Measurements from ENCODE around the gene SYTL1. TPM values are rescaled to one million over a fixed set of nuclear protein-coding genes. Genes with fewer than 3 reads are reported as not detected.

The SYTL1 gene
- total RNA-seq, 1 experiment from 2014 or later, result 81.8 TPM

GRCh38 chr1:27400963-27401341 is 59.1 kb downstream of the SYTL1 start:
- intact Hi-C loops (cut with micrococcal nuclease), result no loop called here
- H3K36me3 Mint-ChIP-seq (ENCODE audit: insufficient read depth, unreplicated experiment), result peaks cover 30% of the 10 kb centered on the region
- H3K27me3 Mint-ChIP-seq (ENCODE audit: insufficient read depth, unreplicated experiment), result no peaks in the 10 kb centered on the region
- ChIA-PET POLR2A (interaction anchor here (0.5 to 1.1 kb wide), 3 partner anchors 11 to 362 kb away, joined by 3 to 4 read pairs (median 3); no protein-coding TSS in a partner anchor), CTCF (interaction anchor here (0.6 to 5.8 kb wide), 6 partner anchors 13 to 206 kb away, joined by 3 to 52 read pairs (median 6); no protein-coding TSS in a partner anchor)
- no peak overlapping the region for H3K4me3 Mint-ChIP-seq (ENCODE audit: unreplicated experiment)
- no TSS peak for BruUV-seq (replicated peaks)
- DNase-seq (ENCODE audit: unreplicated experiment), result no peak
- no peak overlapping the region for H3K27ac Mint-ChIP-seq (ENCODE audit: low read depth, unreplicated experiment)
- H3K4me1 Mint-ChIP-seq (ENCODE audit: insufficient read depth, unreplicated experiment), result no peaks in the 10 kb centered on the region
- TF ChIP-seq, protein P1, sequence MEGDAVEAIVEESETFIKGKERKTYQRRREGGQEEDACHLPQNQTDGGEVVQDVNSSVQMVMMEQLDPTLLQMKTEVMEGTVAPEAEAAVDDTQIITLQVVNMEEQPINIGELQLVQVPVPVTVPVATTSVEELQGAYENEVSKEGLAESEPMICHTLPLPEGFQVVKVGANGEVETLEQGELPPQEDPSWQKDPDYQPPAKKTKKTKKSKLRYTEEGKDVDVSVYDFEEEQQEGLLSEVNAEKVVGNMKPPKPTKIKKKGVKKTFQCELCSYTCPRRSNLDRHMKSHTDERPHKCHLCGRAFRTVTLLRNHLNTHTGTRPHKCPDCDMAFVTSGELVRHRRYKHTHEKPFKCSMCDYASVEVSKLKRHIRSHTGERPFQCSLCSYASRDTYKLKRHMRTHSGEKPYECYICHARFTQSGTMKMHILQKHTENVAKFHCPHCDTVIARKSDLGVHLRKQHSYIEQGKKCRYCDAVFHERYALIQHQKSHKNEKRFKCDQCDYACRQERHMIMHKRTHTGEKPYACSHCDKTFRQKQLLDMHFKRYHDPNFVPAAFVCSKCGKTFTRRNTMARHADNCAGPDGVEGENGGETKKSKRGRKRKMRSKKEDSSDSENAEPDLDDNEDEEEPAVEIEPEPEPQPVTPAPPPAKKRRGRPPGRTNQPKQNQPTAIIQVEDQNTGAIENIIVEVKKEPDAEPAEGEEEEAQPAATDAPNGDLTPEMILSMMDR (IDR thresholded peaks at IDR 0.05; ENCODE audit: unreplicated experiment), result no peak
- no peaks in the 10 kb centered on the region for H3K9me3 Mint-ChIP-seq (ENCODE audit: unreplicated experiment)

- H3K27me3 Mint-ChIP-seq (ENCODE audit: insufficient read depth, unreplicated experiment), result no peaks in the 10 kb centered on the region
- H3K27ac Mint-ChIP-seq (ENCODE audit: low read depth, unreplicated experiment), result no peak overlapping the region
- ChIA-PET POLR2A (interaction anchor here (0.8 to 1.2 kb wide), 3 partner anchors 9 to 202 kb away, joined by 3 to 4 read pairs (median 3); partner anchors contain the start of gene AHDC1), CTCF (interaction anchor here (0.6 to 5.8 kb wide), 11 partner anchors 9 to 1317 kb away, joined by 3 to 52 read pairs (median 3); no protein-coding TSS in a partner anchor)
- H3K36me3 Mint-ChIP-seq (ENCODE audit: insufficient read depth, unreplicated experiment), result peaks cover 44% of the 10 kb centered on the region
- peak; percentile 57 for DNase-seq (ENCODE audit: unreplicated experiment)
- no peak overlapping the region for H3K4me3 Mint-ChIP-seq (ENCODE audit: unreplicated experiment)
- no peaks in the 10 kb centered on the region for H3K9me3 Mint-ChIP-seq (ENCODE audit: unreplicated experiment)
- TF ChIP-seq, protein P1 (IDR thresholded peaks at IDR 0.05; ENCODE audit: unreplicated experiment), result peak; percentile 35
- H3K4me1 Mint-ChIP-seq (ENCODE audit: insufficient read depth, unreplicated experiment), result no peaks in the 10 kb centered on the region
- no TSS peak for BruUV-seq (replicated peaks)
- intact Hi-C loops (cut with micrococcal nuclease), result loop anchor here (1.0 kb wide), 1 partner anchor 204 kb away; no protein-coding TSS in a partner anchor
These were observed 60.5 kb downstream of the SYTL1 start for GRCh38 chr1:27402349-27402754.

GRCh38 chr1:27403065-27403726 is 61.4 kb downstream of the SYTL1 start:
- BruUV-seq (replicated peaks), result no TSS peak
- TF ChIP-seq, protein P1 (IDR thresholded peaks at IDR 0.05; ENCODE audit: unreplicated experiment), result no peak
- POLR2A ChIA-PET, result interaction anchor here (0.5 to 1.5 kb wide), 5 partner anchors 8 to 103 kb away, joined by 3 to 4 read pairs (median 3); partner anchors contain the start of gene CD164L2

More at GRCh38 chr1:27403065-27403726, 61.4 kb downstream of the SYTL1 start:
- Mint-ChIP-seq H3K36me3 (ENCODE audit: insufficient read depth, unreplicated experiment) (peaks cover 53% of the 10 kb centered on the region), H3K9me3 (ENCODE audit: unreplicated experiment) (no peaks in the 10 kb centered on the region), H3K4me3 (ENCODE audit: unreplicated experiment) (no peak overlapping the region), H3K27me3 (ENCODE audit: insufficient read depth, unreplicated experiment) (no peaks in the 10 kb centered on the region), H3K27ac (ENCODE audit: low read depth, unreplicated experiment) (no peak overlapping the region), H3K4me1 (ENCODE audit: insufficient read depth, unreplicated experiment) (peaks cover 2% of the 10 kb centered on the region)
- CTCF ChIA-PET, result interaction anchor here (0.5 to 5.8 kb wide), 9 partner anchors 10 to 260 kb away, joined by 3 to 52 read pairs (median 4); partner anchors contain the start of gene AHDC1
- intact Hi-C loops (cut with micrococcal nuclease), result no loop called here
- no peak for DNase-seq (ENCODE audit: unreplicated experiment)

Other genes with a start within 250 kb of the SYTL1 start
- gene SLC9A1, start 186.9 kb upstream of the SYTL1 start, total RNA-seq (2022), result 70.5 and 88.8 TPM in 2 replicates
- 15.7 and 18.9 TPM in 2 replicates for gene WDTC1, start 107.4 kb upstream of the SYTL1 start, total RNA-seq (2022)
- 36.9 and 38.3 TPM in 2 replicates for gene TMEM222, start 19.9 kb upstream of the SYTL1 start, total RNA-seq (2022)
- gene MAP3K6, start 24.9 kb downstream of the SYTL1 start, total RNA-seq (2022), result 13.2 and 13.5 TPM in 2 replicates
- gene FCN3, start 32.8 kb downstream of the SYTL1 start, total RNA-seq (2022), result not detected in 2 replicates
- gene CD164L2, start 41.3 kb downstream of the SYTL1 start, total RNA-seq (2022), result 0.23 TPM in 1 of 2 replicates, not detected in the other
- 0.47 and 0.65 TPM in 2 replicates for gene GPR3, start 50.6 kb downstream of the SYTL1 start, total RNA-seq (2022)
- 131 and 154 TPM in 2 replicates for gene WASF2, start 148.1 kb downstream of the SYTL1 start, total RNA-seq (2022)